Astrocyte (in vitro differentiated cells and primary cell): ENCODE results near the gene MYO1A. TPM values are rescaled to one million over a fixed set of nuclear protein-coding genes. Genes with fewer than 3 reads are reported as not detected.
"Not testable (repeated sequence)": the region's sequence is repeated elsewhere in the genome, so short reads cannot be mapped to it uniquely, and the experiment has no call there.

ENCODE experiments used
- DNase-seq: peaks from one replicate; pipeline ENCODE4 v3.0.0-alpha.2; 2010; ENCODE audit warnings: low read depth
- FAIRE-seq: peaks from 2 replicates; lab custom pipeline; 2011; peaks lifted over from hg19 to GRCh38; lab: Jason Lieb, UNC
- H2AFZ ChIP-seq: 2 replicates; pipeline ENCODE4 v1.6.0; 2012; ENCODE audit warnings: low read depth, low read length, inconsistent platforms
- H3K27ac ChIP-seq: 2 replicates; pipeline ENCODE4 v1.5.1; 2011; ENCODE audit warnings: low read depth, low read length, inconsistent platforms
- H3K27me3 ChIP-seq: 2 replicates; pipeline ENCODE4 v1.6.0; 2011; ENCODE audit warnings: low read length, inconsistent platforms; ENCODE audit not compliant: insufficient read depth
- H3K36me3 ChIP-seq: 2 replicates; pipeline ENCODE4 v1.5.1; 2011; ENCODE audit warnings: low read length, inconsistent platforms; ENCODE audit not compliant: insufficient read depth
- H3K4me1 ChIP-seq: 2 replicates; pipeline ENCODE4 v1.5.1; 2011; ENCODE audit warnings: low read length, inconsistent platforms; ENCODE audit not compliant: insufficient read depth
- H3K4me2 ChIP-seq: 2 replicates; pipeline ENCODE4 v1.6.0; 2012; ENCODE audit warnings: low read length, inconsistent platforms
- H3K4me3 ChIP-seq: 2 replicates; pipeline ENCODE4 v1.5.1; 2011; ENCODE audit warnings: low read depth, mild to moderate bottlenecking, low read length, inconsistent platforms; ENCODE audit not compliant: insufficient read depth
- H3K79me2 ChIP-seq: 2 replicates; pipeline ENCODE4 v1.6.0; 2012; ENCODE audit warnings: mild to moderate bottlenecking, low read length, inconsistent platforms; ENCODE audit not compliant: insufficient read depth
- H3K9ac ChIP-seq: 2 replicates; pipeline ENCODE4 v1.6.0; 2012; ENCODE audit warnings: mild to moderate bottlenecking, low read length, inconsistent platforms
- H3K9me3 ChIP-seq: 2 replicates; pipeline ENCODE4 v1.5.1; 2012; ENCODE audit warnings: low read depth, mild to moderate bottlenecking, low read length, inconsistent platforms; ENCODE audit not compliant: insufficient read depth
- H4K20me1 ChIP-seq: 2 replicates; pipeline ENCODE4 v1.6.0; 2012; ENCODE audit warnings: low read length, inconsistent platforms; ENCODE audit not compliant: insufficient read depth
- H3K27ac Mint-ChIP-seq: one replicate; pipeline ENCODE4 v1.8.0; 2021; ENCODE audit warnings: mild to moderate bottlenecking, mixed read lengths; ENCODE audit not compliant: unreplicated experiment
- H3K27me3 Mint-ChIP-seq: one replicate; pipeline ENCODE4 v1.8.0; 2021; ENCODE audit warnings: low read depth, mixed read lengths; ENCODE audit not compliant: unreplicated experiment
- H3K36me3 Mint-ChIP-seq: one replicate; pipeline ENCODE4 v1.8.0; 2021; ENCODE audit warnings: low read depth, mixed read lengths; ENCODE audit not compliant: unreplicated experiment
- H3K4me1 Mint-ChIP-seq: one replicate; pipeline ENCODE4 v1.8.0; 2021; ENCODE audit warnings: low read depth, mixed read lengths; ENCODE audit not compliant: unreplicated experiment
- H3K4me3 Mint-ChIP-seq: one replicate; pipeline ENCODE4 v1.8.0; 2021; ENCODE audit warnings: mild to moderate bottlenecking, moderate library complexity, mixed read lengths; ENCODE audit not compliant: unreplicated experiment
- H3K9me3 Mint-ChIP-seq: one replicate; pipeline ENCODE4 v1.8.0; 2021; ENCODE audit warnings: mild to moderate bottlenecking, mixed read lengths; ENCODE audit not compliant: unreplicated experiment
- CTCF ChIP-seq: IDR thresholded peaks from 2 replicates; pipeline ENCODE4 v1.5.1; 2011; ENCODE audit warnings: low read depth, mild to moderate bottlenecking, inconsistent platforms, low read length, moderate library complexity; ENCODE audit not compliant: insufficient read depth
- EZH2 ChIP-seq: IDR thresholded peaks from 2 replicates; pipeline ENCODE4 v1.6.1; 2012; ENCODE audit warnings: mild to moderate bottlenecking, low read length, inconsistent platforms; ENCODE audit not compliant: insufficient read depth
- total RNA-seq: library from RNA; stranded (reverse); gene quantifications from 2 replicates; pipeline ENCODE4 v1.2.1, GENCODE V29; 2021

Gene MYO1A
- total RNA-seq, 1 donor from 2014 or later = 0.34 TPM

- no peak overlapping the region for H3K27ac Mint-ChIP-seq
- peaks cover 26% of the 10 kb centered on the region for H3K36me3 ChIP-seq
- no peak overlapping the region for H3K4me3 Mint-ChIP-seq
Measured at GRCh38 chr12:57055824-57056223, 5.9 kb upstream of the MYO1A start.

GRCh38 chr12:57053901-57054300 lies 4.0 kb upstream of the MYO1A start:
- not testable (repeated sequence) for H3K9me3 ChIP-seq, FAIRE-seq, H3K27me3 Mint-ChIP-seq, H3K4me3 Mint-ChIP-seq, H3K36me3 Mint-ChIP-seq, H2AFZ ChIP-seq, H4K20me1 ChIP-seq, H3K4me2 ChIP-seq, H3K4me3 ChIP-seq, H3K27ac Mint-ChIP-seq, H3K4me1 ChIP-seq, H3K9me3 Mint-ChIP-seq, H3K27ac ChIP-seq, H3K79me2 ChIP-seq, H3K4me1 Mint-ChIP-seq, H3K27me3 ChIP-seq, H3K9ac ChIP-seq, DNase-seq
- H3K36me3 ChIP-seq = peaks cover 16% of the 10 kb centered on the region

More at GRCh38 chr12:57055824-57056223, 5.9 kb upstream of the MYO1A start:
- H3K27me3 Mint-ChIP-seq = peaks cover 4% of the 10 kb centered on the region
- Histone ChIP-seq H3K27ac (no peak overlapping the region), H3K4me1 (no peaks in the 10 kb centered on the region), H3K4me3 (no peak overlapping the region), H3K9me3 (no peaks in the 10 kb centered on the region), H2AFZ (no peak overlapping the region), H3K79me2 (no peaks in the 10 kb centered on the region), H3K4me2 (no peak overlapping the region), H4K20me1 (no peaks in the 10 kb centered on the region), H3K27me3 (no peaks in the 10 kb centered on the region), H3K9ac (no peak overlapping the region)
- H3K36me3 Mint-ChIP-seq = peaks cover 3% of the 10 kb centered on the region
- no peaks in the 10 kb centered on the region for H3K9me3 Mint-ChIP-seq
- no peaks in the 10 kb centered on the region for H3K4me1 Mint-ChIP-seq
- DNase-seq (no peak), FAIRE-seq (no peak)
- TF ChIP-seq EZH2 = no peak
- TF ChIP-seq CTCF = no peak

GRCh38 chr12:57053146-57053545 lies 3.2 kb upstream of the MYO1A start:
- peaks cover 13% of the 10 kb centered on the region for H3K36me3 ChIP-seq
- not testable (repeated sequence) for FAIRE-seq, H3K9ac ChIP-seq, H3K27ac ChIP-seq, H3K9me3 ChIP-seq, H3K36me3 Mint-ChIP-seq, H3K9me3 Mint-ChIP-seq, H3K4me1 ChIP-seq, DNase-seq, H3K4me1 Mint-ChIP-seq, H3K4me3 ChIP-seq, H3K4me2 ChIP-seq, H3K27me3 ChIP-seq, H3K79me2 ChIP-seq, H3K4me3 Mint-ChIP-seq, H2AFZ ChIP-seq, H3K27ac Mint-ChIP-seq, H4K20me1 ChIP-seq, H3K27me3 Mint-ChIP-seq

GRCh38 chr12:57051011-57051410 lies 1.1 kb upstream of the MYO1A start:
- no peak for DNase-seq
- no peak overlapping the region for H3K4me3 Mint-ChIP-seq
- no peak overlapping the region for H2AFZ ChIP-seq

More at GRCh38 chr12:57051011-57051410, 1.1 kb upstream of the MYO1A start:
- no peak overlapping the region for H3K4me2 ChIP-seq
- no peak overlapping the region for H3K27ac ChIP-seq
- no peaks in the 10 kb centered on the region for H3K4me1 ChIP-seq
- Mint-ChIP-seq H3K27me3 (peaks cover 20% of the 10 kb centered on the region), H3K36me3 (peaks cover 1% of the 10 kb centered on the region), H3K27ac (no peak overlapping the region), H3K9me3 (peaks cover 1% of the 10 kb centered on the region), H3K4me1 (peaks cover 4% of the 10 kb centered on the region)
- no peak overlapping the region for H3K9ac ChIP-seq
- FAIRE-seq = no peak
- no peaks in the 10 kb centered on the region for H3K79me2 ChIP-seq
- no peaks in the 10 kb centered on the region for H4K20me1 ChIP-seq
- H3K27me3 ChIP-seq = peaks cover 9% of the 10 kb centered on the region
- H3K36me3 ChIP-seq = peaks cover 4% of the 10 kb centered on the region
- no peaks in the 10 kb centered on the region for H3K9me3 ChIP-seq
- H3K4me3 ChIP-seq = no peak overlapping the region
- TF ChIP-seq CTCF (no peak), EZH2 (no peak)
